Measurements from ENCODE around the gene ST3GAL6. TPM values are rescaled to one million over a fixed set of nuclear protein-coding genes. Genes with fewer than 3 reads are reported as not detected.
"Not testable (repeated sequence)": the region's sequence is repeated elsewhere in the genome, so short reads cannot be mapped to it uniquely, and the experiment has no call there.

Gene ST3GAL6
- total RNA-seq, 1 donor from 2014 or later, result 11.2 TPM

DNA sequence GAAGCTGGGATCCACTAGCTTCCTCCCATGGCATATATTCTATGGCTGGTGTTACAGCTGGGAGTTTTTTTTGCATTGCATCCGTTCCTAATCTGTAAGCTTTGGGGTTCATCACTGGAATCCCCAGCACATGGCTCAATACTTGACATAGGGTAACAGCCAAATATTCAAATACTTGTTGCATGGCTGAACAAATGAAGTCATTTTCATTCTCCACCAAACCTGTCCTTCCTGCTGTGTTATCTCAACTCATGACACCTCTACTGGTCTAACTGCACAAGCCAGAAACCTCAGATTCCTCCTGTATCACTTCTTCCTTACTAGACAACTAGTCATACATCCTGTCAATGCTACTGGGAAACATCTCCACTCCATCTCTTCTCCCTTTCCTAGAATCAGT lies 43.4 kb downstream of the ST3GAL6 start:
- no peak for DNase-seq

DNA sequence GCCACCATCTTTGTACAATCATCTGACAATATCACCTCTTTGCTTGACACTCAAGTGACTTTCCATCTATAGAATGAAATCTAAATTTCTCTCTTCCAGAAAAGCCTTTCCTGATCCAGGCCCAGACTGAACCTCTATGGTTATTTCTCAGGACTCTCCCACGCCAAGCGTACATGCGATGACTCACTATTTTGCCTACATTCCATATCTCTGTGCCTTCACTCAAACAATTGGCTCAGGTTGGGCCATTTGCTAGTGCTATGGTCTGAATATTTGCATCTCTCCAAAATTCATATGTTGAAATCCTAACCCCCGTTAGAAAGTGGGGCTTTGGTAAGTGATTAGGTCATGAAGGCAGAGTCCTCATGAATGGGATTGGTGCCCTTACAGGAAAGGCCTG lies 43.9 kb downstream of the ST3GAL6 start:
- DNase-seq, result no peak

GRCh38 chr3:98807561-98807960 lies 44.4 kb downstream of the ST3GAL6 start:
- no peak for DNase-seq

DNA sequence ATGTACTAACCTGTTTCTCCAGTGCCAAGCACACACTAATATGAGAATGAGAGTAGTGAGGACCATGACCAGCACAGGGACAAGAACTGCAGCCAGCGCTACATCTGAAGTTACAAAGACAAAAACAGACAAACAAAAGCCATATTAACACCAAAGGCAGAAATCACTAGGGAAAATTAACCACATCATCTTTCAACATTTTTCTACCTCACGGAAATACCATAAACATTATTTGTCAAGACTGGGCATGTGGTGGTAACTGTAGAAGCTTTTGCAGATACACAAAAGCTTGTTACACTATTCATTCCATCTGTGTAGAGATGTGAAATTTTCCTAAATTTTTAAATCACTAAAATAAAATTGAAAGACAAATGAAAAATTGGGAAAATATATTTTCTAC lies 44.9 kb downstream of the ST3GAL6 start:
- DNase-seq, result no peak

DNA sequence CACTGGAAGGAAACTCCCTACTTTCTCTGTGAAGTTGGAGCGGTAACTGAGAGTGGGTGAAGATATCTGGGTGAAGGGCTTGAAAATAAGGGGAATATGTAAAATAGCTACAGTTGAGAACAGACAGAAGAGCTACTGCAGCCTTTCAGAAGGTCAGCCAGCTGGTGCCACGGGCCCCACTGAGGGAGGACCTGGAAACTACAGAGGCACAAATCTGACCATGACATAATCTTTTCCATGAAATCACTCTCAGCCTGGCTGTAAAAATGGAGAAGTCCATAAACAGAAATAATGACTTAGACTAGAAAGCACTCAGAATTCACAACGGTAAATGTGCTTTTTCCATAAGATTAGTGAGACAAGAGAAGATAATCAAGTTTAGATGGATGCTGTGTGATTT lies 46.4 kb downstream of the ST3GAL6 start:
- no peak for DNase-seq

GRCh38 chr3:98811048-98811447 lies 47.9 kb downstream of the ST3GAL6 start:
- no peak for DNase-seq

DNA sequence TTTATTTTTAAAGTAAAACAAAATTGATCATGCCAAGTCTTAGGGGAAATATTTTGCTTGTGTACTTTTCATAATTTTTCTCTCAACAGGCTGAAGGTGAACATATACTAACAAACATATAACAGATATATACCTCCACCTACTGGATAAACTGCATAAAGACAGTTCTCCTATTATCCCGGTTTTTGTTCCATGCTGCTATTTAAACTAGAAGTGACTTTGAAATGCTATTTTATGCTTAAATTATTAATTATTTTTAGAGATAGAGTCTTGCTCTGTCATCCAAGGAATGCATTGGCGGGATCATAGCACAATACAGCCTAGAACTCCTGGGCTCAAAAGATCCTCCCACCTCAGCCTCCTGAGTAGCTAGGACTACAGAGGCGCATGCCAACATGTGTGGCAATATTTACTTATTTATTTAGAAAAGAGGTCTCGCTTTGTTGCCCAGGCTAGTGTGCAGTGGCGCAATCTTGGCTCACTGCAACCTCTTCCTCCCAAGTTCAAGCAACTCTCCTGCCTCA lies 49.8 kb downstream of the ST3GAL6 start:
- peak; percentile 12 for DNase-seq

- no peak for DNase-seq
These were observed 51.8 kb downstream of the ST3GAL6 start for GRCh38 chr3:98814817-98815420.

- peak; percentile 48 for DNase-seq
These were observed 54.5 kb downstream of the ST3GAL6 start for GRCh38 chr3:98817547-98818041.

DNA sequence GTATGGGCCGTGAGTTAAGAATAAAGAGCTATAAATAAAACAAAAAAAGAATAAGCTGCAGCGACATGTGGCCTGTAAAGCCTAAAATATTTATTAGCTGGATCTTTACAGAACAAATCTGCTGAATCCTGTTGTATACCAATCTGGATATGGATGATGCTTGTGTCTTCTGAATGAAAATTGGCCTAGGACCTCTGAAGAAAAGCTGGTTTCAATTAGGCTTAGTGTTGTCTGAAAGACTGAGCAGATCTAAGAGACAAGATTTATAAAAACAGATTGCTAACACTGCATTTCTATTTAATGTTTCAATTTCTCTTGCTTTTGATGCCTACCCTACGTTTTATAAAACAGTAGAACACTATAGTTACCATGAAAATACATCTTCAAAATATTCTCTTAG lies 57.9 kb downstream of the ST3GAL6 start:
- DNase-seq, result peak; percentile 69

GRCh38 chr3:98823791-98824190 lies 60.7 kb downstream of the ST3GAL6 start:
- no peak for DNase-seq

DNA sequence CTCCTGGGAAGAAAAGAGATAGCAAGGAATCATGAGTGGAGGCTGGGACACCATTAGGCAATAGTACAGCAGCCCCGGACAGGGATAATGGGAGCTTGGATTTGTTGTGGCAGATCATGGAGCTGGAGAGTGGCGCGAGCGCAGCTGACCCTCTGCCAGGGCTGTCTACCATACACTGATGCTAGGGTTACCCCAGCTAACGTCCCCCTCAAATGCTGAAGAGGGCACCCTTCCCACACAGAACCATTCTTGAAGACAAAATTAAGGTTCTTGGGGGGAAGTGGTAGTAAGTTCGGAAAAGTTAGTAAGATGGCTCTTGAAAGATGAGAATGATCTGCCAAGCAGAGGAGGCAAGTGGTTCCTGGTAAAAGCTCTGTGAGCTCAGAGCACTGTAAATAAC lies 61.1 kb downstream of the ST3GAL6 start:
- DNase-seq, result no peak

DNA sequence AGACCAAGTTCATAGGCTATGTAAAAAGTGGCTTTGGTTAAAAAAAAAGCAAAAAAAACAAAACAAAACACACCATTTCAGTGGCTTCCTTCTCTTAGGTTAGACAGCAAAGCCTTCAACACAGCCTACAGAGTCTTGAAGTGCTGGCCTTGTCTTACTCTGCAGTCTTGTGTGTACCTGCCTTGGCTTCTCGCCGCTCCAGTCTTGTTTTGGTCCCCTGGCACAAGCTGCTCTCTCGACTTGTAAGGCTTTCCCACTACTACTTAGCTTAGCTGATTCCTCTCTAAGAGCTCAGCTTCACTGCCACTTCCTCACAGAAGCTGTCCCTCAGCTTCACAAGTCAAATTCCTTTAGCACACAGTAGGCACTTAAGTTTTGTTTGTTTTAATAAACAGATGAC lies 63.0 kb downstream of the ST3GAL6 start:
- DNase-seq, result no peak

GRCh38 chr3:98827221-98827920 lies 64.2 kb downstream of the ST3GAL6 start:
- DNase-seq, result no peak

- no peak for DNase-seq
These were observed 66.2 kb downstream of the ST3GAL6 start for GRCh38 chr3:98829246-98829832.

- DNase-seq, result not testable (repeated sequence)
These were observed 67.9 kb downstream of the ST3GAL6 start for GRCh38 chr3:98831060-98831459.

DNA sequence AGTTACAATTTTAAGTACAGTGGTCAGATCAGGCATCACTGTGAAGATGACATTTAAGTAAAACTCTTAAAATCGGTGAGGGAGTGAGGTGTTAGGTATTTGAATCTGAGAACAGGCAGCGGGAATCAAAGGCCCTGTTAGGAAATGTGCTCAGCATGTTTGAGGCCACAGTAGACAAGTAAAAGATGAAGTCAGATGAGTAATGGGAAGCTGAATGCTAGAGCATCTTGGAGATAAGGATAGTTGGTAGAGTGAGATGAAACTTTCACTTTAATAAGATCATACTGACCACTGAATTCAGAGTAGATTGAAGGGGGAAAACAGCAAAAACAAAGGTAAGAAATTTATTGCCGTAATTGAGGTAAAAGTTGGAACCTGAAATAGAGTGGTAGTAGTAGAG lies 76.7 kb downstream of the ST3GAL6 start:
- DNase-seq, result no peak

DNA sequence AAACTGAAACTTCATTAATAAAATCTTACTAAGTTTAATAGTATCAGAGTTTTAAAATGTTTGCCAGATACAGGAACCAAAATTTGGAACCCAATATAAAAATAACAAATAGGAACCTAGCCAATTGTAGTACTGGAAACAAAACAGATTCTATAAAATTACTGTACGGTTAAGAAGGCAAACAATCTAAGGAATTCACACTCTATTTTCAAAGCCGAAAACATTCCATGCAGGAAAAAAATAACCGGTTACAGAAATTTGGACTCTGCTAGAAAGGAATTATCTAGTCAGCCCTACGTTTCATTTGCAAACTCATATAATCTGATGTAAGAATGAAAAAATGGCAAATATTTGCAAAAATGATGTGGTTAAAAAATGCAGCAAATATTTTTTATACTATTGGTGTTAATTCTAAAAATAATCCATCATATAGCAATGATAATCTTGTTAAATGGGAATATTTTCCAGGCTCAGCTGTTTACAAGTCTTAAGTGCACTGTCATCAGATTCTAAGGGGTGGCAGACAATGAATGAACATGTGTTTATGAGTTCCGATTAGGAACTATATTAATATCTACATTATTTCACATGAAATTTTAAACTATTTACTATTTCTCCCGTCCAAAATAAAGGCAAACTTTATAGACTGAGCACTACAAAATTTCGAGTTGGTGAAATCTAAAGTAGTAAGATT lies 80.3 kb downstream of the ST3GAL6 start:
- no peak for DNase-seq

All from skin of body (tissue), 2 donors.